Natural killer cell treated with Interleukin-12 subunit alpha and Interleukin-12 subunit beta and Interleukin-15 and Interleukin-18, amount 100 ng/mL, for 72 hours (primary cell): ENCODE measurements around the gene TIMM44. TPM values are rescaled to one million over a fixed set of nuclear protein-coding genes. Genes with fewer than 3 reads are reported as not detected.
A peak's percentile ranks its signal among the peaks of the same experiment; 100 is the strongest.
"Not testable (repeated sequence)": the region's sequence is repeated elsewhere in the genome, so short reads cannot be mapped to it uniquely, and the experiment has no call there.

Experiments
- ATAC-seq, 2 donors: fragments of 150-1000 bp; cut with Tn5 transposase in 1 of 2; sonication (Bioruptor Pico), chemical (Tn5 transposase) in 1 of 2; 2 replicates each; pipeline ENCODE4 v1.10.0; 2021
- DNase-seq: peaks from one replicate; pipeline ENCODE4 v3.0.0; 2022; ENCODE audit warnings: low spot score
- H3K27ac Mint-ChIP-seq, 2 donors: 1 replicate in 1 of 2; 2 replicates in 1 of 2; pipeline ENCODE4 v1.8.0; 2022; ENCODE audit warnings: mixed read lengths in 2 of 2, mild to moderate bottlenecking in 1 of 2, moderate library complexity in 1 of 2
- H3K27me3 Mint-ChIP-seq, 2 donors: 1 replicate in 1 of 2; 2 replicates in 1 of 2; pipeline ENCODE4 v1.8.0; 2022; ENCODE audit warnings: mixed read lengths in 2 of 2
- H3K36me3 Mint-ChIP-seq: one replicate; pipeline ENCODE4 v1.8.0; 2022; ENCODE audit warnings: mixed read lengths
- H3K4me1 Mint-ChIP-seq, 2 donors: 1 replicate in 1 of 2; 2 replicates in 1 of 2; pipeline ENCODE4 v1.8.0; 2022; ENCODE audit warnings: low read depth in 2 of 2, mixed read lengths in 2 of 2, mild to moderate bottlenecking in 1 of 2
- H3K4me3 Mint-ChIP-seq: one replicate; pipeline ENCODE4 v1.8.0; 2022; ENCODE audit warnings: mixed read lengths
- H3K9me3 Mint-ChIP-seq: 2 replicates; pipeline ENCODE4 v1.8.0; 2022; ENCODE audit warnings: mixed read lengths
- total RNA-seq, 2 donors: library from RNA; stranded (reverse); gene quantifications; one replicate each; pipeline ENCODE4 v1.2.3, GENCODE V29; 2022

The TIMM44 gene
- total RNA-seq, 2 donors from 2014 or later: 76.0 to 126 TPM

- H3K4me1 Mint-ChIP-seq: peaks cover 14 to 19% of the 10 kb centered on the region in 2 donors
- no peaks in the 10 kb centered on the region for H3K9me3 Mint-ChIP-seq
- DNase-seq: no peak
- peak overlapping the region; percentile 60 to 92 for H3K27ac Mint-ChIP-seq
- H3K36me3 Mint-ChIP-seq: no peaks in the 10 kb centered on the region
- peaks cover 6 to 7% of the 10 kb centered on the region in 2 donors for H3K27me3 Mint-ChIP-seq
- H3K4me3 Mint-ChIP-seq: peak overlapping the region; percentile 87
- ATAC-seq: no peak
These were observed 22.0 kb downstream of the TIMM44 start for GRCh38 chr19:7921302-7921966.

DNA sequence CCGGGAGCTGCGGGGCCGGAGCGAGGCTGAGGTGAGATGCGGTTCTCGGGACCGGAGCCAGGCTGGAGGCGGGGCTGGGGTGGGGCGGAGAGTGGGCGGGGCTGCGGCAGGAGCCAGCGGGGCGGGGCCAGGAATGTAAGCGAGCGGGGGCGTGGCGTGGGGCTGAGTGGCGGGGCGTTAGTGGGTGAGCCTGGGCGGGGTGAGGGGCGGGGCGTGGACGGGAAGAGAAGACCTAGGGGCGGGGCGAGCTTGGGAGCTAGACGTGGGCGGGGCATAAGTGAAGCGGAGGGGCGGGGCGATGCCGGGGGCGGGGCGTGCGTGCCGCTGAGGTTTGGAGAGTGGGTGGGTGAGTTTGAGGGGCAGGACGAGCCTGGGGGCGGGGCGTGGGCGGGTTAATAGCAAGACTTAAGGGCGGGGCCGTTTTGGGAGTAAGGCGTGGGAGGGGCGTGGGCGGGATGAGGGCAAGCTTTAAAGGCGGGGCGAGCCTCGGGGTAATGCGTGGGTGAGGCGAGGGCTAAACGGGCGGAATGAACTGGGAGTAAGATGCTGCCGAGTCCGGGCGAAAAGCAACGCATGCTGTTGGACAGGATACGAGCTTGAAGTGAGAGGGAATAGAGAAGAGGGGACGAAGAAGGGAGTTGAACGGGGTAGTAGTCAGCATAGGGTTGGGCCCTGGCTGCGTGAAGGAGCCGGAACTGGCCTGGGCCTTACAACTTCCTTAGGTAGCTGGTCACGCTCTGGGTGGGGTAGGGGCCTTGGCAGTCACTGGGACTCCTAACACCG, 22.8 kb downstream of the TIMM44 start:
- peaks cover 6 to 7% of the 10 kb centered on the region in 2 donors for H3K27me3 Mint-ChIP-seq
- DNase-seq: peak; percentile 99
- no peaks in the 10 kb centered on the region for H3K36me3 Mint-ChIP-seq
- H3K4me3 Mint-ChIP-seq: peak overlapping the region; percentile 87
- ATAC-seq: peak; percentile 82 to 92
- H3K27ac Mint-ChIP-seq: peak overlapping the region; percentile 69 to 92
- peaks cover 14 to 16% of the 10 kb centered on the region in 2 donors for H3K4me1 Mint-ChIP-seq
- H3K9me3 Mint-ChIP-seq: no peaks in the 10 kb centered on the region

DNA sequence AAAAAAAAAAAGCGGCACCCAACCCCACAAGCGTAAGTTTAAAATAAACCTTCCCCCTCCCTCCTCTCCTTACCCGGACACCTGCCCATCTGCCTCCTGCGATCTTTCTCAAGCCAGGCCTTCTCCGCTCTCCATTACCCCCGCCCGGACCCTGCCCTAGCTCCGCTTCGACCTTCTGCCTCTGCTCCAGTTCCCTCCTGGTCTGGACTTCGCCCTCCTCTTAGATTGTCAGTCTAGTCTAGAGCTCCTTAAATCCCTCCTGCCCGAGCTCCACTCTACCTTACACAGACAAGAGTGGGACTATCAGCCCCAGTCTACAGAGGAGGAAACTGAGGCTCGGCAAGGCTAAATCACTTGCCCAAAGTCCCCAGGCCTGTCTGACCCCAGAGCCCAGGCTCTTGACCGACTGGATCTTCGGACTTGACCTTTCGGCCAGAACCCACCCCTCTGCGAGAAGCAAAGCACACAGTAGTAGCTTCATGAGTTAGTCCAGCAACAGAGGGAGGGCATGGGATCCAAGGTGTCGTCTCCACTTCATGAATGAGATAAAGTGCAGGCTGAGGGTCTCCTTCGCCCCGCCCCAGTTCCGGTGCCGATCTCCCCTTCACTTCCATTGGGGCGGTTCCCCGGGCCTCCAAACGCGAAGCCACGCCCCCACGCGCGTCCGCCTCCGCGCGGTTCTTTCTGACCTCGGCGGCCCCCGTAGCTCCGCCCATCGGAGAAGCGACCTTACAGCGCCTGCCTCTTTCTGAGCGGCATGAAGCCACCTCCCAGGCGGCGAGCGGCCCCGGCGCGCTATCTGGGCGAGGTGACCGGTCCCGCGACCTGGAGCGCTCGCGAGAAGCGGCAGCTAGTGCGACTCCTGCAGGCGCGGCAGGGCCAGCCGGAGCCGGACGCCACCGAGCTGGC, 23.6 kb downstream of the TIMM44 start, which contains the start of gene SNAPC2:
Gene SNAPC2, plus strand, starts transcription at position 729 of the 909 bp plus-strand sequence. Its CDS starts 29 bp downstream, at position 758.
- Mint-ChIP-seq H3K4me1 (peaks cover 14 to 19% of the 10 kb centered on the region in 2 donors), H3K27ac (peak within 1 kb of the TSS; percentile 69 to 92), H3K4me3 (peak within 1 kb of the TSS; percentile 87), H3K36me3 (no peaks in the 10 kb centered on the region), H3K27me3 (peaks cover 6 to 7% of the 10 kb centered on the region in 2 donors), H3K9me3 (no peaks in the 10 kb centered on the region)
- DNase-seq: peak; percentile 98
- ATAC-seq: peak; percentile 78 to 83

DNA sequence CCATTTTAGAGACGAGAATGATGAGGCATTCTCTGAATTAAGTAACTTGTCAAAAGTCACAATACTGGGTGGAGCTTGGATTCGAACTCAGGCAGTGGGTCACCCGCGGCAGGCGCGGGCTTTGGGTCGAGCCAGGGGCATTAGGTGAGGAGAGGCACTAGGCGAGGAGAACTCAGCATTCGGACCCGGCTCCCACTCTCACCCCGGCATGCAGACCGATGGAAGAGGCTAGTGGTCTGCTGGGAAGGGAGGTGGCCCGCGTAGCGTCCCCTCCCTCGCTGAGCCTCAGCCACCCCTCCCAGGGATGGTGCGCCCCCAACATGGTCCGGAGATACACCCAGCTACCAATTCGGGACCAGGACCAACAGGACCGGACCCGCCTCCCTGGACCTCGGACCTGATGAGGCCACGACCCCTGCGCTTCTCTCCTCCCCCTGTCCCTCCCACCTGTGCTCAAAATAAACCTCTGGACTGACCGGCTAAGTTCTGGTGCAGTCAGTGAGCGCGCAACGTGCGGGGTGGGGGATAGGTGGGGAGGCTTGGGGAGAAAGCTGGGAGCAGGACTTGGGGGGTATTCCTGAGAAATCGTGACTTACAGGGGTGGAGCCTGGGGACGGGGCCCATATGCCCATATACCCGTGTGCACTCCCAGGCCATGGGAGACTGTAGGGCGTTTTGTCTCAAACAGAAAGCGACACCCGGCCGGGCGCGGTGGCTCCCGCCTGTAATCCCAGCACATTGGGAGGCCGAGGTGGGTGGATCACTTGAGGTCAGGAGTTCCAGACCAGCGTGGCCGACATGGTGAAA, 24.6 kb downstream of the TIMM44 start:
- Mint-ChIP-seq H3K9me3 (no peaks in the 10 kb centered on the region), H3K27ac (no peak overlapping the region), H3K27me3 (peaks cover 6 to 7% of the 10 kb centered on the region in 2 donors), H3K36me3 (no peaks in the 10 kb centered on the region), H3K4me1 (peaks cover 14 to 17% of the 10 kb centered on the region in 2 donors), H3K4me3 (peak overlapping the region; percentile 45)
- DNase-seq (no peak), ATAC-seq (no peak)

- Mint-ChIP-seq H3K4me1 (peaks cover 14 to 17% of the 10 kb centered on the region in 2 donors), H3K4me3 (peak overlapping the region; percentile 45)
- not testable (repeated sequence) for H3K27ac Mint-ChIP-seq, H3K27me3 Mint-ChIP-seq, H3K9me3 Mint-ChIP-seq, H3K36me3 Mint-ChIP-seq, ATAC-seq, DNase-seq
These were observed 25.3 kb downstream of the TIMM44 start for GRCh38 chr19:7918062-7918614.

GRCh38 chr19:7917267-7918061, 26.0 kb downstream of the TIMM44 start:
- ATAC-seq: no peak
- H3K27me3 Mint-ChIP-seq: peaks cover 6 to 7% of the 10 kb centered on the region in 2 donors
- H3K4me1 Mint-ChIP-seq: peaks cover 14 to 21% of the 10 kb centered on the region in 2 donors
- no peak overlapping the region for H3K27ac Mint-ChIP-seq
- no peaks in the 10 kb centered on the region for H3K36me3 Mint-ChIP-seq
- DNase-seq: no peak
- no peaks in the 10 kb centered on the region for H3K9me3 Mint-ChIP-seq
- peak overlapping the region; percentile 72 for H3K4me3 Mint-ChIP-seq

- H3K9me3 Mint-ChIP-seq: no peaks in the 10 kb centered on the region
- DNase-seq (no peak), ATAC-seq (no peak)
- peaks cover 14 to 21% of the 10 kb centered on the region in 2 donors for H3K4me1 Mint-ChIP-seq
- H3K27ac Mint-ChIP-seq: no peak overlapping the region
- H3K36me3 Mint-ChIP-seq: no peaks in the 10 kb centered on the region
- H3K27me3 Mint-ChIP-seq: peaks cover 6 to 7% of the 10 kb centered on the region in 2 donors
- peak overlapping the region; percentile 72 for H3K4me3 Mint-ChIP-seq
These were observed 26.6 kb downstream of the TIMM44 start for GRCh38 chr19:7916955-7917266.

- Mint-ChIP-seq H3K27ac (no peak overlapping the region), H3K9me3 (no peaks in the 10 kb centered on the region), H3K4me1 (peaks cover 14 to 21% of the 10 kb centered on the region in 2 donors), H3K36me3 (no peaks in the 10 kb centered on the region), H3K27me3 (peaks cover 6 to 7% of the 10 kb centered on the region in 2 donors), H3K4me3 (peak overlapping the region; percentile 72)
- DNase-seq (no peak), ATAC-seq (peak in 1 of 2 donors; percentile 2)
These were observed 27.1 kb downstream of the TIMM44 start for GRCh38 chr19:7916103-7916954.

GRCh38 chr19:7915250-7916102, 28.0 kb downstream of the TIMM44 start:
- Mint-ChIP-seq H3K27ac (no peak overlapping the region), H3K4me1 (peaks cover 14 to 18% of the 10 kb centered on the region in 2 donors), H3K4me3 (peak overlapping the region; percentile 72), H3K9me3 (no peaks in the 10 kb centered on the region), H3K36me3 (no peaks in the 10 kb centered on the region), H3K27me3 (peaks cover 6 to 7% of the 10 kb centered on the region in 2 donors)
- DNase-seq: no peak
- ATAC-seq: no peak

DNA sequence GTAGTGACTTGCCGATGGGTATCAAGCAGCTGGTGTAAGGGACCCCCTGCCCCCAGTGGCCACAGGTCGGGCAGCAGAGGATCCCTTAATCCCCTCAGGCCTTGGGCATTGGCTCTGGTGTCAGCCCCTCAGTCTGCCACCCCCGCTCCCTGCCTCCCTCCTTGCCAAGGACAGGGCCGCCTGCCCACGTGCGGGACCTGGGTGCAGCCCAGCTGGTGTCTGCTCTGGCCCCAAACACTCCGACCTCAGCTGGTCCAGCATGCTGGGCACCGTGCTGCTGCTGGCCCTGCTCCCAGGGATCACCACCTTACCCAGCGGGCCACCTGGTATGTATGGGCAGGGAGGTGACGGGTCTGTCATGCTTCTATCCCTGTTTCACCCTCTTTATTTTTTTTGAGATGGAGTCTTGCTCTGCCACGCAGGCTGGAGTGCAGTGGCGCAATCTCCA, 28.8 kb downstream of the TIMM44 start, which contains the start of gene TGFBR3L:
Gene TGFBR3L, plus strand, starts transcription at position 233 of the 448 bp plus-strand sequence.
- Mint-ChIP-seq H3K27me3 (peaks cover 2 to 4% of the 10 kb centered on the region in 2 donors), H3K36me3 (no peaks in the 10 kb centered on the region), H3K9me3 (no peaks in the 10 kb centered on the region), H3K4me1 (peaks cover 8 to 12% of the 10 kb centered on the region in 2 donors), H3K27ac (no peak within 1 kb of the TSS), H3K4me3 (peak within 1 kb of the TSS; percentile 72)
- ATAC-seq: no peak
- no peak for DNase-seq
